Measurements from ENCODE around the gene CCDC92B.
A peak's percentile ranks its signal among the peaks of the same experiment; 100 is the strongest.

CCDC92B gene

GRCh38 chr17:2779545-2779944, 30.1 kb upstream of the CCDC92B start:
- no peak for DNase-seq (ENCODE audit: low read depth in 1 of 2, low spot score in 1 of 2)

GRCh38 chr17:2778489-2778888, 29.0 kb upstream of the CCDC92B start:
- no peak for DNase-seq (ENCODE audit: low read depth in 1 of 2, low spot score in 1 of 2)

- DNase-seq (ENCODE audit: low read depth in 1 of 2, low spot score in 1 of 2), result no peak
These were observed 27.9 kb upstream of the CCDC92B start for GRCh38 chr17:2777242-2777867.

DNA sequence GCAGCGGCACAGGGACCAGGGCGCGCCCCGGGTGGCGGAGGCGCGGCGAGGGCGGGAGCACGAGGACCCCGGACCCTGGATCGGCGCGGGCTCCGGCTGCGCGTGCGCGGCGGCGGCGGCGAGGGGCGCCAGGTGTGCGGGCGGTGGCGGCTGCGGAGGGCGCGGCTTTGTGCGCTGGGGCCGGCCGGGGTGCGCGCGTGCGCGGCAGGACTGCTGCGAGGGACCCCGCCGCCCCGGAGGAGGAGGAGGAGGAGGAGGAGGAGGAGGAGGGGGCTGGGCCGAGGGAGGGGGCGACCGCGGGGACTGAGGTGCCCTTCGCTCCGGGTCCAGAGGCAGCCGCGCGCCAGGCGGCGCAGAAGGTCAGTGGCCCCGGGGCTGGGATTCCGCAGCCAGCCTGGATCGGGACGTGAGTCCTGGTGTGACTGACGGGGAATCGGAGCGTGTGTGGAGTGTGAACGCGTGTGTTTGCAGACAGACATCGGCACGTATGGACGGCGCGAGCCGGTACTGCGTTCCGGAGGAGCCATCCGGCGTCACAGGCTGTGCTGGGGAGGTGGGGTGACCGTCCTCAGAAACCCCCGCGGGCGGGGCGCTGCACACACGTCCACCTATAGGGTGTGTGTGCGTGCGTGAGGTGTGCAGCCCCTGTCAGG, 27.3 kb upstream of the CCDC92B start:
- no peak for DNase-seq (ENCODE audit: low read depth in 1 of 2, low spot score in 1 of 2)

- no peak for DNase-seq (ENCODE audit: low read depth in 1 of 2, low spot score in 1 of 2)
These were observed 25.8 kb upstream of the CCDC92B start for GRCh38 chr17:2775206-2775605.

- no peak for DNase-seq (ENCODE audit: low read depth in 1 of 2, low spot score in 1 of 2)
These were observed 20.7 kb upstream of the CCDC92B start for GRCh38 chr17:2770129-2770528.

DNA sequence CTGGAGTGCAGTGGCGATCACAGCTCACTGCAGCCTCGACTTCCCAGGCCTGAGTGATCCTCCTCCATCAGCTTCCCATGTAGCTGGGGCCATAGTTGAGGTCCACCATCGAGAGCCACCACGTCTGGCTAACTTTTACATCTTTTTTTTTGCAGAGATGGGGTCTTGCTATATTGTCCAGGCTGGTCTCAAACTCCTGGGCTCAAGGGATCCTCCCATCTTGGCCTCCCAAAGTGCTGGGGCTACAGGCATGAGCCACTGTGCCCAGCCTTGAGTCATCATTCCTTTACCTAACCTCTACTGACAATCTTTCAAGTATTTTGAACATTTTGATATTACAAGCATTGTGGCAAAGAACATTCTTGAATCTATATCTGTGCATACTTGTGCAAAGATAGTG, 9.4 kb upstream of the CCDC92B start:
- DNase-seq (ENCODE audit: low read depth in 1 of 2, low spot score in 1 of 2), result no peak

DNA sequence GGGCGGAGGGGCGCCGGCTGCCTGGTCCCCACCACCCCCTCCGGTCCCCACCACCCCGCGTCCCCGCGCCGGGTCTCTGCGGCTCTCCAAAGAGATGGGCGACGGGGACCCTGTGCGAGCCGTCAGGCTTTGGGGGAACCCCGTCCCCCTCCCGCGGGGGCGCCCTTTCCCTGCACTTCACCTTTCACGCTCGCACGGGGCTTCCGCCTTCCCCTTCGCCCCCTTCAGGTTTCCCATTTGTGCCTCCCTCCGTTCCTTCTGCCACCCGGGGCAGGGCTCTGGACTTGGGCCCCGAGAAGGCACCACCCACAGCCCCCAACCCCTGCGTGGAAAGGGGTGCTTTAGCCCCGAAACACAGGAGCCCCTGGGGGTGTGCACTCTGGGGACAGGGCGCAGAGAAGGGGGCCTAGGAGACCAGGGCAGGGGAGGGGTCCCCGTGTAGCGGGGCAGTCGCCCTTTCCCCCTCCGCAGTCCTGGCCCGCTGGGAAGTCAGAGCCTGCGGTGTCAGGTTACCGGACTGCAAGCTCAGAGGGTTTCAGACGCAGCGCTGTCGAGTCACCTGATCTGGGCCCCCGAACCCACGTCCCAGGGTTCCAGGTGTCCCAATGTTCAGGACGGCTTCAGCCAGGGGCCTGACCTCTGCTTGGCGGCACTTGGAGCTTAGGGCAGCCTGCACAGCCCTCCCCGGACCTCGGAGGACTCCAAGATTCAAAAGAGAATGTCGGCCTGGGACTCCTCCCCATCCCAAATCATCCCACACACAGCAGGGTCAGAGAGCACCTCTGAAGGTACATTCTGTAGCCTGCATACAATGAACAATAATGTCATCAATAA, 6.7 kb upstream of the CCDC92B start:
- DNase-seq (ENCODE audit: low read depth in 1 of 2, low spot score in 1 of 2), result no peak

DNA sequence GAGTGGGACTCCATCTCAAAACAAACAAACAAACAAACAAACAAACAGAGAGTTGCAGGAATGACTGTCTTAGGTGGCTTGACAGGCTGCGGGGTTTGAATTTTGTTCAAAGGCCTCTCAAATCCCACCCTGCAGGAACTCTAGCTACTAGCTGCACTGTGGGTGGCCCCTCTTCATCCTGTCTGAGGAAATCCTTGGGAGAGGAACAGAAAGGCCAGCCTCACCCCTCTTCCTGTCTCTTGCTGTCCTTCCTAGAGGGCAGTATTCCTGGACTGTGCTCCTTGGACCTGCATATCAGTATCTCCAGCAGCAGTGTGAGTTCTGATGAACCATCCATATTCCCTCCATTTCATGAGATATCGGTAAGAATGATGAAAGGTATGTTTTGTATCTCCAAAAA, 2.0 kb upstream of the CCDC92B start:
- no peak for DNase-seq (ENCODE audit: low read depth in 1 of 2, low spot score in 1 of 2)

DNA sequence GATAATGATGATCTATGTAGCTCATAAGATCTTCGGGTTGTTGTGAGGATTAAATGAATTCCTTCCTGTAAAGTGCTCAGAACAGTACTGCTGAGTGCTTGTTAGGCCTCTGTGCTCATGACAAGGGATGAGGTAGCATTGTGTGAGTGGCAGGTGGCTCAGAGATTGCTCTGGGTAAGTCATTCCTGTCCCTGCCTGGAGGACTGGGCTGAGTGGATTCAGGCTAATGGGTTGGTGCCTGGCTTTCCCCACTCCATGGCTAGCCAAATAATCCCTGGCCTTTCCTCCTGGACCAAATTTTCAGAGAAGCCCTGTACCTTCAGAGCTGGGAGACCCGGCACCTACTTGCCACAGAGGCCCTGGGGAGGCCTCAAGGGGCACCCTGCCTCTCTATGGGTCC, 1.3 kb upstream of the CCDC92B start:
- DNase-seq (ENCODE audit: low read depth in 1 of 2, low spot score in 1 of 2), result no peak

DNA sequence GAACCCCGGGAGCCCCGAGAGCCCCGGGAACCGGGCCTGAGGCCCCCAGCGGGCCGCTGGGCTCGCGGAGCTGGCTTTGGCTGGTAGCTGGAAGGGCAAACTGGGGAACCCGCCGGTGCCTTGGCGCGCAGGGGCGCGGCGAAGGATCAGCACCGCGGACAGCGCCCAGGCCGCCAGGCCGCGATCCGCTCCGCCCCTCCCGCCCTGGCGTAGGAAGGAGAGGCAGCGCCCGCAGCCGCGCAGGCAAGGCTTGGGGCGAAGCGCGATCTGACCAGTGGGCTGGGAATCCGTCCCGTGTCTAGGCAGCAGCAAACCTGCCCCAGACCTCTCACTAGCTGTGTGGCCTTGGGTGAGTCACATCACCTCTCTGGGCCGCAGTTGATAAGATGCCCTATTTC, 331 bp upstream of the CCDC92B start:
- DNase-seq (ENCODE audit: low read depth in 1 of 2, low spot score in 1 of 2), result peak; percentile 41 to 59

GRCh38 chr17:2745317-2746037, 4.0 kb downstream of the CCDC92B start:
- no peak for DNase-seq (ENCODE audit: low read depth in 1 of 2, low spot score in 1 of 2)

DNA sequence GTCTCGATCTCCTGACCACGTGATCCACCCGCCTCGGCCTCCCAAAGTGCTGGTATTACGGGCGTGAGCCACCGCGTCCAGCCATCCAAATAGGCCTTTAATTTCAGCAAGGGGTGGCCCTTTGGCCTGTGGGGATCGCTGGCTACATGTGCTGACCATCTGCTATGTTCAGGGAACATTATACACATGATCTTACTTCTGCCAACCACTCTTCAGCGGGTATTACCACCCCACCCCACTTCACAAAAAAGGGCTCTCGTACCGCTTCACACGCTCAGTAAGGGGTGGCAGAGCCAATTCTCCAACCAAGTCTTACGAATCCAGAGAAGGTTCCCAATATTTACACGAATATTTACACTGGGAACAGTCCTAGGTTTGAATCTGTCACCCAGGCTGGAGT, 11.8 kb downstream of the CCDC92B start:
- DNase-seq (ENCODE audit: low read depth in 1 of 2, low spot score in 1 of 2), result no peak

- DNase-seq (ENCODE audit: low read depth in 1 of 2, low spot score in 1 of 2), result no peak
These were observed 12.5 kb downstream of the CCDC92B start for GRCh38 chr17:2736956-2737355.

DNA sequence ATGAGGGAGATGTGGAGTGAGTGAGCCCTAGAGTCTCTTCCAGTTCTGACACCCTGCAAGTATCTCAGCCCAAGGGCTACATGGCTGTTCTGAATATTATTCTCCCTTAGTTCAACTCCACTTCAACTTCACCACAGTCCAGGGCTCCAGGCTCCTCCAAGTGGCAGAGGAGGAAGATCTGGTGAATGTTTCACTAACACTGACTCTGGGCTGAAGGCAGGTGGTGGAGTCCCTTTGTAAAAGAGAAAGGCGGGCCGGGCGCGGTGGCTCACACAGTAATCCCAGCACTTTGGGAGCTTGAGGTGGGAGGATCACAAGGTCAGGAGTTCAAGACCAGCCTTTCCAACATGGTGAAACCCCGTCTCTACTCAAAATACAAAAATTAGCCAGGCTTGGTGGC, 13.6 kb downstream of the CCDC92B start:
- no peak for DNase-seq (ENCODE audit: low read depth in 1 of 2, low spot score in 1 of 2)

DNA sequence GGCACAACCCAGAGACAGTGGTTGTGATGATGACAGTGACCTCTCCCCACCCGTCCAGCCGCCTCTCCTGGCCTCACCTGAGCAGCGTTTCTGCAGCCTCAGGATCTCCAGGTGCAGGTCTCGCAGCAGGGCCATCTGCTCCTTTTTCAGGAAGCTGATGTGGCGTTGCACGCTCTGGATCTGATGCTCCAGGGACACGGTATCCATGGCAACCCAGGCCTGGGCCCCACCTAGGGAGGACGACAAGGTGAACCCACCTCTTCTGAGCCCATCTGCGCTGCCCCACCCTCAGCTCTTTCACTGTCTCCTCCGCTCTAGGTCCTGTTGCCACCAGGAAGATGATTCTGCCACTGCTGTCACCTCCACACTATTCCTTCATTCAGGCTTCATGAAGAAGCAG, 14.5 kb downstream of the CCDC92B start:
- no peak for DNase-seq (ENCODE audit: low read depth in 1 of 2, low spot score in 1 of 2)

- no peak for DNase-seq (ENCODE audit: low read depth in 1 of 2, low spot score in 1 of 2)
These were observed 17.6 kb downstream of the CCDC92B start for GRCh38 chr17:2731807-2732206.

- DNase-seq (ENCODE audit: low read depth in 1 of 2, low spot score in 1 of 2), result no peak
These were observed 18.6 kb downstream of the CCDC92B start for GRCh38 chr17:2730764-2731353.

DNA sequence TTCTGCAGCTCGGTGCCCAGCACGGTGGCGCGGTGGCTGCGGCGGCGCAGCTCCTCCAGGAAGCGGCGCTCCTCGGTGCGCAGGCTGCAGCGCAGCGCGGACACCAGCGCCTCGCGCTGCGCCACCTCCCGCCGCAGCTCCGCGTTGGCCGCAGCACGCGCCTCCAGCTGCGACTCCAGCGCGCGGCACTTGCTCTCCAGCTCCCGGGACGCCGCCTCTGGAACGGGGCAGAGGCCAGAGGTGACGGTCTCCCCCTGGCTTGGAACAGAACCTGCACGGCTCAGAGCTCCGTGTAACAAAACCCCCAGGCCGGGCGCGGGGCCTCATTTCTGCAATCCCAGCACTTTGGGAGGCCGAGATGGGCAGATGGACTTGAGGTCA, 24.7 kb downstream of the CCDC92B start:
- DNase-seq (ENCODE audit: low read depth in 1 of 2, low spot score in 1 of 2), result no peak

- DNase-seq (ENCODE audit: low read depth in 1 of 2, low spot score in 1 of 2), result no peak
These were observed 25.3 kb downstream of the CCDC92B start for GRCh38 chr17:2723997-2724783.

All from activated CD4-positive, alpha-beta T cell treated with anti-CD3 and anti-CD28 coated beads, Interleukin-2, amount 50 U/mL, for 24 hours (primary cell).